Measurements from ENCODE around the gene CTDSPL. TPM values are rescaled to one million over a fixed set of nuclear protein-coding genes. Genes with fewer than 3 reads are reported as not detected.

CTDSPL gene
- total RNA-seq, 2 experiments from 2014 or later = 1.6 to 2.3 TPM

DNA sequence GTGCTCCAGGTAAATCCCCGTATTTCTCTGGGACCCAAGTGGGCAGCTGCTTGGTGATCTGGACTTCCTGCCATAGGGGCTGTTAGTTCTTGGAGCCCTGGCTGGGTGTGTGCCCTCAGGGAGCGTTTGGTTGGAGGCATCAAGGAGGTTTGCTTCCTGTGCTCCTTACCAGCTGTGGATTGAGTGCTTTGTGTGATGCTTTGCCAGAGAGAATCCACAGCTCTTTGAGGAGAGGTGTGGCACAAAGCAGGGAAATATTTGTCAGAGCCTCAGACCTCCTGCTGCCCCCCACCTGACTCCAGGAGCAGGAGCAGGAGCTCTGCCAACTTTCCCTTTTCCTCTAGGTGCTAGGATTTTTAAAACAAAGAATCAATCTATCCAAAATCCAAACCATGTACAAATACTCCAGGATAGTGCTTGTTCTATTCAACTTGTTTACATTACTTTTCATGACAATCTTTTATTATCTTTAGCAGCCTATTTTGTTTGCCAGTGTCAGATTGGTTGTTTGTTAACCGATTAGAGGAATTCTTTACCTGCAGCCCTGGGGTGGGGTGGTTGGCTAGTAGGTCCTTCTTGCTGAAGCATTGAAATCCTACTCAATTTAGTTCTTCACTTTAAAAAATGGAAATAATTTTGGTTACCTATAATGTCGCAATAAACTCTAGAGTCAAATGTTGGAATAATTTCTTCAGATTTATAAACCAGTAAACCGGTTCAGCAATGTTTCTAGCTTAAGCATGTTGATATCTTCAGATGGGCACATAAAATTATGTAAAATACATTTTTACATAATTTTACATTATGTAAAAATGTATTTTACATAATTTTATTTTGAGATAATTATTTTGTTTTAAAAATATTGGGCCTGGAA lies 2.5 kb downstream of the CTDSPL start:
- no peak for DNase-seq
- Mint-ChIP-seq H3K4me1 (peaks cover 21% of the 10 kb centered on the region), H3K27ac (no peak overlapping the region), H3K9me3 (no peaks in the 10 kb centered on the region), H3K4me3 (no peak overlapping the region), H3K36me3 (no peaks in the 10 kb centered on the region), H3K27me3 (peaks cover 13% of the 10 kb centered on the region)

DNA sequence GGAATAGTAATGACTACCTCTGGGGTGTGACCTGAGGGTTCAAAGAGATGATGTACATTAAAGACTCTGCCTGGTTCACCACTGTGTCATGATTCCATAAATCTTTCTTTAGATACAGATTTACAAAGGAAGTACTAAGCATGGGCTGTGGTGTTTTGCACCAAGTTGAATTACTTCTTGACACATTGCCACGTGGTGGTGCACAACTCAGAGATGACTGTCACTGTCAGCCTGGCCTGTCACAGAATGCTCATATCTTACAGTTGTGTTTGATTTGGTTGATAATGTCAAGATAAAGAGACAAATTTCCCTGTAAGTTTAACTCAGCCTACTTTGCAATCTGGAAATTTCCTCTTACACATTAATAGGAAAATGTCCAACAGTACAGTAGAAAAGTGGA lies 3.2 kb downstream of the CTDSPL start:
- H3K36me3 Mint-ChIP-seq = no peaks in the 10 kb centered on the region
- peaks cover 18% of the 10 kb centered on the region for H3K27me3 Mint-ChIP-seq
- no peak overlapping the region for H3K4me3 Mint-ChIP-seq
- H3K9me3 Mint-ChIP-seq = no peaks in the 10 kb centered on the region
- H3K27ac Mint-ChIP-seq = no peak overlapping the region
- no peak for DNase-seq
- H3K4me1 Mint-ChIP-seq = peaks cover 19% of the 10 kb centered on the region

DNA sequence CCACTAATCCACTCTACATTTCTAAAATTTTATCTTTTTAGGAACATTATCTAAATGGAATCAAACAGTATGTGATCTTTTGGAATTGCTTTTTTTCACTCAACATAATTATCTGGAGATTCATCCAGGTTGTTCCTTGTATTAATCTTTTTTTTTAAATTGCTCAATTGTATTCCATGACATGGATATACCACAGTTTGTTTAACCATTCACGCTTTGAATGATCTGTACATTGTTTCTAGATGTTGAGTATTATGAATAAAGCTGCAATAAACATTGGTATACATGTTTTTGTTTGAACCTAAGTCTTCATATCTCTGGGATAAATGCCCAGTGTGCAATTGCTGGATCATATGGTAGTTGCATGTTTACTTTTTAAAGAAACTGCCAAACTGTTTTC lies 5.5 kb downstream of the CTDSPL start:
- Mint-ChIP-seq H3K4me3 (no peak overlapping the region), H3K27ac (no peak overlapping the region), H3K4me1 (peaks cover 10% of the 10 kb centered on the region), H3K9me3 (peaks cover 12% of the 10 kb centered on the region), H3K36me3 (peaks cover 8% of the 10 kb centered on the region), H3K27me3 (peaks cover 17% of the 10 kb centered on the region)
- DNase-seq = no peak

DNA sequence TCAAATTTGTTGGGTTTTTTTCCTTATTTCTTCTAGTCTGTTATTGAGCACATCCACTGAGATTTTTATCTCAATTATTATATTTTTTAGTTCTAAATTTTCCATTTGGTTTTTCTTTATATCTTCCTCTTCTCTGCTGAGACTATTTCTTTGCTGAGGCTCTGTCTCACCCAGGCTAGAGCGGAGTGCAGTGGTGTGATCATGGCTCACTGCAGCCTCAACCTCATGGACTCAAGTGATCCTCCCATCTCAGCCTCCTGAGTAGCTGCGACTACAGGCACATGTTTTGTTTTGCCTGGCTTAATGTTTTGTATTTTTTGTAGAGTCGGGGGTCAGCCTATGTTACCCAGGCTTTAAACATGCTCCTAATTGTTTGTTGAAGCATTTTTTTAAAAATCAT lies 10.2 kb downstream of the CTDSPL start:
- H3K27ac Mint-ChIP-seq = no peak overlapping the region
- peaks cover 12% of the 10 kb centered on the region for H3K27me3 Mint-ChIP-seq
- H3K4me1 Mint-ChIP-seq = no peaks in the 10 kb centered on the region
- H3K36me3 Mint-ChIP-seq = peaks cover 9% of the 10 kb centered on the region
- H3K4me3 Mint-ChIP-seq = no peak overlapping the region
- no peak for DNase-seq
- peaks cover 23% of the 10 kb centered on the region for H3K9me3 Mint-ChIP-seq

DNA sequence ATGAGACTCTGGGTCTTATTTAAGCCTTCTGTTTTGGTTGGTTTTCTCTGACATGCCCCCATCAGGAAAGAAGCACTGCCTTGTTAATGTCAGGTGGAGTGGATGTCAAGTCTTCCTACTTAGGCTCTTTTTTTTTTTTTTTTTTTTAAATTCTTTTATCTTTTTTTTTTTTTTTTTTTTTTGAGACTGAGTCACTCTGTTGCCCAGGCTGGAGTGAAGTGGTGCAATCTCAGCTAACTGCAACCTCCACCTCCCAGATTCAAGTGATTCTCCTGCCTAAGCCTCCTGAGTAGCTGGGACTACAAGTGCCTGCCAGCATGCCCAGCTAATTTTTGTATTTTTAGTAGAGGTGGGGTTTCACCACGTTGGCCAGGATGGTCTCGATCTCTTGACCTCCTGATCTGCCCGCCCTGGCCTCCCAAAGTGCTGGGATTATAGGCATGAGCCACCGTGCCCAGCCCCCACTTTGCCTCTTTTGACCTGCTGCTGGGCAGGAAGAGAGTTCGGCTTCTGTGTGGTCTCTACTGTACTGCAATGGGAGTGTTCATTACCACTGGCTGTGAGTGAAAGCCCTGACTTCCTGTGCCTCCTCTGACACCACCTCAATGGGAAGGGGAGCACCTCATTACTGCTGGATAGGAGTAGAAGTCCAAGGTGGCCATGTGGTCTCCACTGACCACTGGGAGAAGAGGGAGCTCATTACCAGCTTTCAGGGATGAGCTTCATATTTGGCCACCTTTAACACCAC lies 10.9 kb downstream of the CTDSPL start:
- peaks cover 9% of the 10 kb centered on the region for H3K36me3 Mint-ChIP-seq
- H3K27me3 Mint-ChIP-seq = peaks cover 12% of the 10 kb centered on the region
- no peak for DNase-seq
- H3K4me3 Mint-ChIP-seq = no peak overlapping the region
- no peak overlapping the region for H3K27ac Mint-ChIP-seq
- H3K9me3 Mint-ChIP-seq = peaks cover 25% of the 10 kb centered on the region
- no peaks in the 10 kb centered on the region for H3K4me1 Mint-ChIP-seq

DNA sequence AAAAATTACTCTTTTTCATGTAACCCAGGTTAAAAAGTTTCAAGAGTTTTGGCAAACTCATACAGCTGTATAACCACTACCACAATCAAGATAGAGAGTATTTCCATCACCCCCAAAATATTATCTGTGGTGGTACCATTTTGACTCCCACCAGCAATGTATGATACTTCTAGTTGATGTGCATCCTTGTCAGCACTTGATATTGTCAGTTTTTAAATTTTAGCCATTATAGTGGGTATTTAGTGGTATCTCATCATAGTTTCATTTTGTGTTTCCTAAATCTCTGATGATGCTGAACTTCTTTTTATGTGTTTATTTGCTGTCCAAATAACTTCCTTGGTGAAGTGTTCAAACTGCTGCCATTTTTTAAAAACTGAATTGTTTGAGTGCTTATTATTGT lies 14.6 kb downstream of the CTDSPL start:
- no peak for DNase-seq
- Mint-ChIP-seq H3K27me3 (no peaks in the 10 kb centered on the region), H3K4me3 (no peak overlapping the region), H3K36me3 (peaks cover 9% of the 10 kb centered on the region), H3K4me1 (no peaks in the 10 kb centered on the region), H3K27ac (no peak overlapping the region), H3K9me3 (peaks cover 21% of the 10 kb centered on the region)

DNA sequence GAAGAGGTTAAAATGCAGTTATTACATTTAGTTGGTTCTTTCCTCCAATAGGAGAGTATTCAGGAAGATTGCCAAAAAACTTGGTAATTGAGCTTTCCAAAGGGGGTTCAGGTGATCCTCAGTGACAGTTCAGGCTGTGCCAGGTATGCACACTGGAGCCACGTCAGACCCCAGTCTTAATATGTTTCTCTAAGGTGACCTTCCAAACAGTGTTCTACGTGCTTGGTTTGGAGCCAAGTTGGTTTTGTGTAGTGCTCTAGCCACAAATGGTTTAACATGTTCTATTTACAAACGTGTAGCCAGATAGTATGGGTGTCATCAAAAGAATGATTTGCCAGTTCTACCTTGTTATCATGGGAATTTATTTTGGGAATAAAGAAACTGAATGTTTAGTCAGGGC lies 21.0 kb downstream of the CTDSPL start:
- no peaks in the 10 kb centered on the region for H3K27me3 Mint-ChIP-seq
- DNase-seq = no peak
- H3K36me3 Mint-ChIP-seq = no peaks in the 10 kb centered on the region
- H3K27ac Mint-ChIP-seq = no peak overlapping the region
- H3K9me3 Mint-ChIP-seq = no peaks in the 10 kb centered on the region
- H3K4me1 Mint-ChIP-seq = no peaks in the 10 kb centered on the region
- H3K4me3 Mint-ChIP-seq = no peak overlapping the region

DNA sequence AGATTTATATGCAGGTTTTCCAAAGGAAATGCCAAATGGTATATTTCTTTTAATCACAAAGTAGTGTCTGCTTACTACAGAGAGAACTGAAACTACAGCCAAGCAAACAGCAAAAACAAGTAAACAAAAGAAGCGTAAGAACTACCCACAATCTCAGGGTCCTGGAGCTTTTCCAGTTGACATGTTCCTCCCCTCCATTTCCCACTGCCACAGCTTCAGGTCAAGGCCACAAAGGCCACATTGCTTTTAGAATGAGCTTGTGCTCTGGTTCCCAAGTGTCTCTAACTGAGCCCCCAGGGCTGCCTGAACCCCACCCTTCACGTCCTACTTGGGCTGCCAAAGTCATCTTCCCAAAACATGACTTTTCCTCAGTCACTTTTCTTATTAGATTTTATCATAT lies 24.1 kb downstream of the CTDSPL start:
- H3K27me3 Mint-ChIP-seq = no peaks in the 10 kb centered on the region
- no peak for DNase-seq
- no peak overlapping the region for H3K27ac Mint-ChIP-seq
- H3K9me3 Mint-ChIP-seq = no peaks in the 10 kb centered on the region
- H3K4me1 Mint-ChIP-seq = no peaks in the 10 kb centered on the region
- H3K36me3 Mint-ChIP-seq = no peaks in the 10 kb centered on the region
- H3K4me3 Mint-ChIP-seq = no peak overlapping the region

DNA sequence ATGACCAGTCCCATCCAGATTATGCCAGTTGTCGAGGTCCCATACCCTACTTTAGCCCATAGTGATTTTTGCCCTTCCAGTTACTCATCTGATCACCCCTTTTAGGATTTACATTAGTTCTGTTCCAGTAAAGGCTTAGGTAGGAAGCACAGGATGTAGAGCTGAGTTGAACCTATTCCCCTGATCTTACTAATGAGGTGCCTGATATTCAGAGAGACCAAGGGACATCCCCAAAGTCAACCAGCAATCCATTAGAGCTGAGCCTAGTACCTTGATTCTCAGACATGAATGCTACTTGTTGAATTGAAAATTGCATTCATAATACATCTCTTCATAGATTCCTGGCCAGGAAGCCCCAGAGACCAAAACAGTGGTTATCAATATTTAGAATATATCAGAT lies 24.7 kb downstream of the CTDSPL start:
- Mint-ChIP-seq H3K4me3 (no peak overlapping the region), H3K4me1 (no peaks in the 10 kb centered on the region), H3K9me3 (no peaks in the 10 kb centered on the region), H3K27me3 (no peaks in the 10 kb centered on the region), H3K36me3 (no peaks in the 10 kb centered on the region), H3K27ac (no peak overlapping the region)
- no peak for DNase-seq

DNA sequence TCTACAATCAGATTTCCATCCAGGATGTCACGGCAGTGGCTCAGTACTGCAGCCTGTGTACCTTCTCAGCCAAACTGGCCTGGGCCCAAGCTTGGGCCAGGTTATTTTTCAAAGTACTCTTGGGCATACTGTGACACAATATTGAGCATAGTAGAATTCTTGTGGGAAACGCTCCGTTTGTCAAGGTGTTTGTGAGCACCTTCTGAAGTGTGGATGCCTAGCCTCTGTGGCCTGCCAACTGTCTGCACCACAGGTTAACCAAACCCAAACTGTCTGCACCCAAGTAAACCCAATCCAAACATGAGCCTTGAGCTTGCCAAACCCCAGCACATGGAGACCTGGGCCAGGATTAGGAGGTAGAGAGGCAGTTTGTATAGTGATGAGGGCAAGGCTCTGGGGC lies 25.4 kb downstream of the CTDSPL start:
- no peak for DNase-seq
- H3K4me1 Mint-ChIP-seq = no peaks in the 10 kb centered on the region
- no peak overlapping the region for H3K27ac Mint-ChIP-seq
- no peak overlapping the region for H3K4me3 Mint-ChIP-seq
- no peaks in the 10 kb centered on the region for H3K36me3 Mint-ChIP-seq
- H3K9me3 Mint-ChIP-seq = no peaks in the 10 kb centered on the region
- no peaks in the 10 kb centered on the region for H3K27me3 Mint-ChIP-seq

DNA sequence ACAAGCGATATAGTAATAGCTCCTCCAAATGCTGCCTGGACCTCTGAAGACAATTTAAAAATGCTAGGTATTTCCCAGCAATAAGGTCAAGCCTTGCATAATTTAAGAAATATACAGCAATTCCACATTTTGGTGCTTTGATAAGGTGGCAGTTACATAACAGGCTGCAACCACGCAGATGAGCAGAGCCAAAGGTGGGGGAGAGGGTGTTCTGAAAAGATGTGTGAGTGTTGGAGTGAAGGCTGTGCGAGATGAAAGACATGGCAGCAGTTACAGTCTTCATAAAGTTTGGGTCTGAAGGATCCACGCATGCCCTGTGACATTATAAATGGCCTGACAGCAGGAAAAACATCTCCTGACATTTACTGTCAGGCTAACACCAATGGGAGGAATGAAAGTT lies 26.1 kb downstream of the CTDSPL start:
- no peak overlapping the region for H3K4me3 Mint-ChIP-seq
- H3K27me3 Mint-ChIP-seq = no peaks in the 10 kb centered on the region
- no peak for DNase-seq
- H3K36me3 Mint-ChIP-seq = no peaks in the 10 kb centered on the region
- H3K9me3 Mint-ChIP-seq = no peaks in the 10 kb centered on the region
- no peaks in the 10 kb centered on the region for H3K4me1 Mint-ChIP-seq
- H3K27ac Mint-ChIP-seq = no peak overlapping the region

DNA sequence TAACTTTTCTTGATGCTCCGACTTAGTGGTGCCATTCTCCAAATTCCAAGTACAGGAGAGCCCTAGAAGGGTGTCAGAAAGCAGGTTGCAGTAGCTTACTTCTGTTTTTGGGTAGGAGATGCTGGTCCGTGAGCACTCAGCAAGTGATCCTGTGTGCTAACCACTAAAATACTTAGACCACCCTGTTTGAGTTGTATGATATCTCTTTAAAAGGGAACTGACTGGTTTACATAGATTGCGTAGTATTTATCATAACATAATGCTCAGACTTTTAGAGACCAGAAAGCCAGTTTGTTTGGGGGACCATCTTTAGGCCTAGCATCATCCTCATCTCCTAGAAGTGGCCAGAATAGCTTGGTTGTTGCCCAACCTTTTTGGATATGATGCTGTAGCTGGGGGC lies 26.7 kb downstream of the CTDSPL start:
- DNase-seq = no peak
- no peaks in the 10 kb centered on the region for H3K36me3 Mint-ChIP-seq
- H3K27me3 Mint-ChIP-seq = no peaks in the 10 kb centered on the region
- no peak overlapping the region for H3K27ac Mint-ChIP-seq
- H3K9me3 Mint-ChIP-seq = no peaks in the 10 kb centered on the region
- no peak overlapping the region for H3K4me3 Mint-ChIP-seq
- H3K4me1 Mint-ChIP-seq = no peaks in the 10 kb centered on the region

DNA sequence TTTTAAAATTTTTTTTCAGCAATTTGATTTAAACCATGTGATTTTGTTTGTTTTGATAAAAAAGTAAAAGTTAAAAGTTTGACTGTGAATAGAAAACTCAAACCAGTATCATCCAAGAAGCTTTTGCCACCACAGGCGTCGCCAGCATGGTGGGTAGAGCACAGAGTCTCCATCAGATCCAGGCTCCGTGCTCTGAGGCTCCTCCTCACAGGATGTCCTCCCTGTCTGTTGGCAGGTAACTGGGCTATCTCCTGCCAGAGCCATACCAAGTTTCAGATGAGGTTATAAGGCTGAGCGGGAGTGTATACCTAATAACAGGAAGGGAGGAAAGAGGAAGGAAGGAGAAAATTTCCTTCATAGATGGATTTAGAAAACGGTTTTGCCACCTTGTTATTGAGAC lies 28.8 kb downstream of the CTDSPL start:
- Mint-ChIP-seq H3K9me3 (peaks cover 2% of the 10 kb centered on the region), H3K36me3 (no peaks in the 10 kb centered on the region), H3K4me1 (no peaks in the 10 kb centered on the region), H3K27ac (no peak overlapping the region), H3K27me3 (peaks cover 7% of the 10 kb centered on the region), H3K4me3 (no peak overlapping the region)
- no peak for DNase-seq

DNA sequence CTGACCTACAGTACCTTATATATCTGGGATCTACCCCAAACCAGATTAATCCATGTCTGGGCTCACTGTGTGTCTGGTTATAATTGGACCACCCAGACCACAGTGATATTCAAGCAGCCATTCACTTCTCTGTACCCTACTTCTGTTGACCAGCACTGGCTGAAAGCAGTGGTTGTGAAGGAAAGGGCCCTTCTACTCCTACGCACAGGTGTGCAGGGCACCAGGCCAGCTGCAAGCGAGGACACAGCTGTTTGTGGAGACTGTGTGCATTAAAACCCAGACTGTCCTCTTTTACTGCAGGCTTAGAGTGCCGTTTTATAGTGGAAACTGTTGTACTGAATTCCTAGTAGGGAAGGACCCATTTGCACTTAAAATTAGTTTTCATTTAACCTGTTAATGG lies 29.5 kb downstream of the CTDSPL start:
- no peak for DNase-seq
- Mint-ChIP-seq H3K27ac (no peak overlapping the region), H3K9me3 (peaks cover 2% of the 10 kb centered on the region), H3K4me1 (no peaks in the 10 kb centered on the region), H3K27me3 (peaks cover 7% of the 10 kb centered on the region), H3K4me3 (no peak overlapping the region), H3K36me3 (no peaks in the 10 kb centered on the region)

DNA sequence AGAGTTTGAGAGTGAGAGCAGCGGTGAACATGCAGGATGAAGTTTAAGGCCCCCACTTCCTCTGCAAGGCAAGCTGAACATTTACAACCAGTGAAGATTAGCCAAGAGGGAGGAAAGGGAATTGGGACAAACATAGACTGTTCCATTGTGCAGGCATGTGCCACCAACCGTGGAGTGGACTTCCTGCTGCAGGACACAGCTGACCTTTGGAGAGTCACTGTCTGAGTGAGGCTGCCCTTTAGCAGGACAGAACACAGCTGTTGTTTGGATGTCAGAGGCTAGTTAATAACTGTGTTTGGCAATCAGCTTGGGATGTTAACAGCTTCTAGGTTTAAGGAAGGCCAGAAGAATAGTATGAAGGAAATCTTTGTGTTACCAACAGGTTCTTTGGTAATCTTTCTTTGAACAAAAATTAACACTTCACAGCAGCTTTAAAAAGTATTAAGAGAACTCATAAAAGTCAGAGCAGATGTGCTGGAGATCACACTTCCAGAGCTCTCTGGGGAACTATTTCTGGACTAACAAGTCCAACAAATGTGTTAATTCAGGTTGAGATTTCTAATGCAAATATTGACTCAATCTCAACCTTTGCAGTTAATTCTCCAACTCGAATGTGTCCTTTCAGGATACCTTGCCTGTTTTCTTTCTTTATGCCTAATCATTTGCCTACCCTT lies 31.4 kb downstream of the CTDSPL start:
- Mint-ChIP-seq H3K9me3 (peaks cover 2% of the 10 kb centered on the region), H3K27me3 (peaks cover 7% of the 10 kb centered on the region), H3K36me3 (no peaks in the 10 kb centered on the region), H3K4me3 (no peak overlapping the region), H3K4me1 (no peaks in the 10 kb centered on the region), H3K27ac (no peak overlapping the region)
- no peak for DNase-seq

Data from activated naive CD8-positive, alpha-beta T cell treated with anti-CD3 and anti-CD28 coated beads for 36 hours (primary cell).